HepG2 (cell line): ENCODE data around the gene PSMB10. TPM values are rescaled to one million over a fixed set of nuclear protein-coding genes. Genes with fewer than 3 reads are reported as not detected.
A peak's percentile ranks its signal among the peaks of the same experiment; 100 is the strongest.

Source experiments
- BCL3 ChIP-seq: sonication (generic); formaldehyde crosslinking; IDR thresholded peaks from 2 replicates; pipeline ENCODE4 v1.5.1; 2020; ENCODE audit warnings: mild to moderate bottlenecking, missing genetic modification reagents, moderate library complexity
- DNMT3B ChIP-seq: conservative IDR thresholded peaks from 2 replicates; pipeline ENCODE4 v1.6.1; 2016; ENCODE audit warnings: missing biosample characterization, control low read depth
- FOXK2 ChIP-seq: fragments of 450-650 bp; IDR thresholded peaks from 2 replicates; pipeline ENCODE4 v1.6.1; 2016
- FOXM1 ChIP-seq: sonication (generic); formaldehyde crosslinking; IDR thresholded peaks from 2 replicates; pipeline ENCODE4 v1.5.0; 2020; ENCODE audit warnings: missing genetic modification reagents
- GATAD1 ChIP-seq: IDR thresholded peaks from 2 replicates; pipeline ENCODE4 v1.6.1; 2016; ENCODE audit warnings: missing genetic modification reagents, missing compliant biosample characterization
- KLF11 ChIP-seq: IDR thresholded peaks from 2 replicates; pipeline ENCODE4 v1.6.1; 2016; ENCODE audit warnings: missing compliant biosample characterization
- KMT2A ChIP-seq: sonication (generic); formaldehyde crosslinking; IDR thresholded peaks from 2 replicates; pipeline ENCODE4 v1.4.0; 2020; ENCODE audit warnings: missing genetic modification reagents
- NFYB ChIP-seq: sonication (generic); formaldehyde crosslinking; IDR thresholded peaks from 2 replicates; pipeline ENCODE4 v1.4.0; 2020; ENCODE audit warnings: missing genetic modification reagents
- PITX1 ChIP-seq: sonication (generic); formaldehyde crosslinking; IDR thresholded peaks from 2 replicates; pipeline ENCODE4 v1.5.1; 2020; ENCODE audit warnings: mild to moderate bottlenecking, missing genetic modification reagents
- SNAPC4 ChIP-seq: sonication (generic); formaldehyde crosslinking; IDR thresholded peaks from 2 replicates; pipeline ENCODE4 v1.4.0; 2020; ENCODE audit warnings: mild to moderate bottlenecking, missing genetic modification reagents
- SSRP1 ChIP-seq: IDR thresholded peaks from 2 replicates; pipeline ENCODE4 v1.6.1; 2016; ENCODE audit warnings: control low read depth
- TGIF2 ChIP-seq: IDR thresholded peaks from 2 replicates; pipeline ENCODE4 v1.6.1; 2016; ENCODE audit warnings: control low read depth, missing compliant biosample characterization
- TRIM24 ChIP-seq: sonication (generic); formaldehyde crosslinking; IDR thresholded peaks from 2 replicates; pipeline ENCODE4 v1.8.0; 2022; ENCODE audit warnings: mild to moderate bottlenecking, missing genetic modification reagents
- ZFP36L1 ChIP-seq: sonication (generic); formaldehyde crosslinking; IDR thresholded peaks from 2 replicates; pipeline ENCODE4 v1.8.0; 2022; ENCODE audit warnings: mild to moderate bottlenecking, missing genetic modification reagents, moderate library complexity
- ZMYM3 ChIP-seq: sonication (generic); formaldehyde crosslinking; IDR thresholded peaks from 2 replicates; pipeline ENCODE4 v1.5.1; 2020; ENCODE audit warnings: mild to moderate bottlenecking, missing genetic modification reagents
- ZNF558 ChIP-seq: sonication (generic); formaldehyde crosslinking; IDR thresholded peaks from 2 replicates; pipeline ENCODE4 v1.9.0; 2022; ENCODE audit warnings: mild to moderate bottlenecking, missing genetic modification reagents, borderline replicate concordance
- polyA plus RNA-seq, 8 experiments: library from polyadenylated mRNA; depleted of rRNA in 3 of 8; stranded (reverse) in 7 of 8; unstranded in 1 of 8; fragments of >200 nt; fragmentation: Illumina TruSeq in 4 of 8; extraction: Trizol in 4 of 8; gene quantifications; 2 replicates each; pipeline versions ENCODE4 v1.2.1 to v1.2.3, GENCODE V29; 2011 to 2016; ENCODE audit warnings: low read depth in 4 of 8, missing spikeins in 1 of 8, mixed read lengths in 1 of 8; ENCODE audit not compliant: insufficient read depth in 1 of 8
- total RNA-seq, 5 experiments: library from RNA; depleted of rRNA; stranded (reverse); fragments of >200 nt; fragmentation: Illumina TruSeq; extraction: Trizol; gene quantifications; 2 replicates each; pipeline ENCODE4 v1.2.3, GENCODE V29; 2016; ENCODE audit warnings: low read depth in 1 of 5
- TF ChIP-seq, protein P1 (sequence below): sonication (generic); formaldehyde crosslinking; IDR thresholded peaks from 2 replicates; pipeline ENCODE4 v1.8.0; 2022; ENCODE audit warnings: mild to moderate bottlenecking, missing genetic modification reagents, moderate library complexity
- TF ChIP-seq, protein P2 (sequence below): IDR thresholded peaks from 2 replicates; pipeline ENCODE4 v1.6.1; 2016; ENCODE audit warnings: missing biosample characterization, missing genetic modification reagents, low read depth
- TF ChIP-seq, protein P3 (sequence below): sonication (generic); formaldehyde crosslinking; IDR thresholded peaks from 2 replicates; pipeline ENCODE4 v1.4.0; 2020; ENCODE audit warnings: missing genetic modification reagents

Gene PSMB10
- total and polyA plus RNA-seq, 2 of the 13 experiments (the other 11 are each of a cell fraction or from before 2014, with no cell fraction given): 12.7 to 65.9 TPM

DNA sequence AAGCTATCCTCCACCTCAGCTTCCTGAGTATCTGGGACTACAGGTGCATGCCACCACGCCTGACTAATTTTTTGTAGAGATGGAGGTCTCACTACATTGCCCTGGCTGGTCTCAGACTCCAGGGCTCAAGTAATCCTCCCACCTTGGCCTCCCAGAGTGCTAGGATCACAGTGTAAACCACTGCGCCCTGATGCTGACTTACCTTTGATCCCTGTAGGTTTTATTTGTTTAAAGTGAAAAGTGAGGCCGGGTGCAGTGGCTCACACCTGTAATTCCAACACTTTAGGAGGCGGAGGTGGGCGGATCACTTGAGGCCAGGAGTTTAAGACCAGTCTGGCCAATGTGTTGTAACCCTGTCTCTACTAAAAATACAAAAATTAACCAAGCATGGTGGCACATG lies 34.9 kb downstream of the PSMB10 start (continued):
- TF ChIP-seq, protein P1, sequence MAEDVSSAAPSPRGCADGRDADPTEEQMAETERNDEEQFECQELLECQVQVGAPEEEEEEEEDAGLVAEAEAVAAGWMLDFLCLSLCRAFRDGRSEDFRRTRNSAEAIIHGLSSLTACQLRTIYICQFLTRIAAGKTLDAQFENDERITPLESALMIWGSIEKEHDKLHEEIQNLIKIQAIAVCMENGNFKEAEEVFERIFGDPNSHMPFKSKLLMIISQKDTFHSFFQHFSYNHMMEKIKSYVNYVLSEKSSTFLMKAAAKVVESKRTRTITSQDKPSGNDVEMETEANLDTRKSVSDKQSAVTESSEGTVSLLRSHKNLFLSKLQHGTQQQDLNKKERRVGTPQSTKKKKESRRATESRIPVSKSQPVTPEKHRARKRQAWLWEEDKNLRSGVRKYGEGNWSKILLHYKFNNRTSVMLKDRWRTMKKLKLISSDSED (CRISPR knock-in tag): no peak
- TF ChIP-seq BCL3 (CRISPR knock-in tag) (no peak), GATAD1 (no peak), ZMYM3 (CRISPR knock-in tag) (peak; percentile 78), ZNF558 (no peak), TGIF2 (CRISPR knock-in tag) (no peak), SSRP1 (CRISPR knock-in tag) (no peak), NFYB (CRISPR knock-in tag) (no peak), DNMT3B (CRISPR knock-in tag) (no peak), SNAPC4 (CRISPR knock-in tag) (no peak), PITX1 (CRISPR knock-in tag) (peak; percentile 63; the same call in 1 of the 2 replicates), TRIM24 (CRISPR knock-in tag) (no peak), KLF11 (CRISPR knock-in tag) (no peak), ZFP36L1 (no peak), FOXM1 (no peak), FOXK2 (no peak), KMT2A (CRISPR knock-in tag) (no peak)
- TF ChIP-seq, protein P2, sequence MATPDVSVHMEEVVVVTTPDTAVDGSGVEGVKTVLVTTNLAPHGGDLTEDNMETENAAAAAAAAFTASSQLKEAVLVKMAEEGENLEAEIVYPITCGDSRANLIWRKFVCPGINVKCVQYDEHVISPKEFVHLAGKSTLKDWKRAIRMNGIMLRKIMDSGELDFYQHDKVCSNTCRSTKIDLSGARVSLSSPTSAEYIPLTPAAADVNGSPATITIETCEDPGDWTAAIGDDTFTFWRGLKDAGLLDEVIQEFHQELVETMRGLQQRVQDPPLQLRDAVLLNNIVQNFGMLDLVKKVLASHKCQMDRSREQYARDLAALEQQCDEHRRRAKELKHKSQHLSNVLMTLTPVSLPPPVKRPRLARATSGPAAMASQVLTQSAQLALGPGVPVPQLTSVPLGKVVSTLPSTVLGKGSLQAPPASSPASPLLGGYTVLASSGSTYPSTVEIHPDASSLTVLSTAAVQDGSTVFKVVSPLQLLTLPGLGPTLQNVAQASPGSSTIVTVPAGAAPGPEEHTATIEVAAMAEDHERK (CRISPR knock-in tag): no peak
- TF ChIP-seq, protein P3, sequence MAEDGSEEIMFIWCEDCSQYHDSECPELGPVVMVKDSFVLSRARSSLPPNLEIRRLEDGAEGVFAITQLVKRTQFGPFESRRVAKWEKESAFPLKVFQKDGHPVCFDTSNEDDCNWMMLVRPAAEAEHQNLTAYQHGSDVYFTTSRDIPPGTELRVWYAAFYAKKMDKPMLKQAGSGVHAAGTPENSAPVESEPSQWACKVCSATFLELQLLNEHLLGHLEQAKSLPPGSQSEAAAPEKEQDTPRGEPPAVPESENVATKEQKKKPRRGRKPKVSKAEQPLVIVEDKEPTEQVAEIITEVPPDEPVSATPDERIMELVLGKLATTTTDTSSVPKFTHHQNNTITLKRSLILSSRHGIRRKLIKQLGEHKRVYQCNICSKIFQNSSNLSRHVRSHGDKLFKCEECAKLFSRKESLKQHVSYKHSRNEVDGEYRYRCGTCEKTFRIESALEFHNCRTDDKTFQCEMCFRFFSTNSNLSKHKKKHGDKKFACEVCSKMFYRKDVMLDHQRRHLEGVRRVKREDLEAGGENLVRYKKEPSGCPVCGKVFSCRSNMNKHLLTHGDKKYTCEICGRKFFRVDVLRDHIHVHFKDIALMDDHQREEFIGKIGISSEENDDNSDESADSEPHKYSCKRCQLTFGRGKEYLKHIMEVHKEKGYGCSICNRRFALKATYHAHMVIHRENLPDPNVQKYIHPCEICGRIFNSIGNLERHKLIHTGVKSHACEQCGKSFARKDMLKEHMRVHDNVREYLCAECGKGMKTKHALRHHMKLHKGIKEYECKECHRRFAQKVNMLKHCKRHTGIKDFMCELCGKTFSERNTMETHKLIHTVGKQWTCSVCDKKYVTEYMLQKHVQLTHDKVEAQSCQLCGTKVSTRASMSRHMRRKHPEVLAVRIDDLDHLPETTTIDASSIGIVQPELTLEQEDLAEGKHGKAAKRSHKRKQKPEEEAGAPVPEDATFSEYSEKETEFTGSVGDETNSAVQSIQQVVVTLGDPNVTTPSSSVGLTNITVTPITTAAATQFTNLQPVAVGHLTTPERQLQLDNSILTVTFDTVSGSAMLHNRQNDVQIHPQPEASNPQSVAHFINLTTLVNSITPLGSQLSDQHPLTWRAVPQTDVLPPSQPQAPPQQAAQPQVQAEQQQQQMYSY (CRISPR knock-in tag): no peak
